AG08395 (cell line): ENCODE measurements around the gene GLDC.
"Not testable (repeated sequence)": the region's sequence is repeated elsewhere in the genome, so short reads cannot be mapped to it uniquely, and the experiment has no call there.

ENCODE experiments used
- DNase-seq: peaks from one replicate; pipeline ENCODE4 v3.0.0; 2012; ENCODE audit warnings: mixed read lengths, low spot score

The GLDC gene

DNA sequence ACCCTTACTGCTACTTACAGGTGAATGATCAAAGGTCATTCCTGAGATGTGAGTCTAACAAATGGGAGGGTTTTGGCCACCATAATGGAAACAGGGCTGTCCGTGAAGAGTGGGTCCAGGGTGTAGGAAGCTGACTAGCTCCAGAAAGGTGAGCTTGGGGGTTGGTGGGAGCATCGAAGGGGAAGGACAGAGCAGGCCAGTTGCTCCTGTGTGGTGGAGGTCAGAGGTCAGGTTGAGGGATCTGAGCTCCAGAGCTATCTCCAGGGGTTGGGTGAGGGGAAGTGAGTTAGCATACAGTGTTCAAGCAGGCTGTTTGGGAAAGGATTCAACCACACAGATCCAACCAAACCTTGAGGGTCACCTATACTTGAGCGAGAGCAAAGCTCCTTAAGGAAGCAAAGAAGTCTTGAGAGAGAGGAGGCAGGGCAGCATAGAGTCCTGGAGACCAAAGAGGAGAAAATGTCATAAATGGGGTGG lies 18.7 kb upstream of the GLDC start:
- DNase-seq: no peak

- no peak for DNase-seq
These were observed 15.0 kb upstream of the GLDC start for GRCh38 chr9:6660512-6660911.

- DNase-seq: no peak
These were observed 13.3 kb upstream of the GLDC start for GRCh38 chr9:6658628-6659353.

- no peak for DNase-seq
These were observed 11.2 kb upstream of the GLDC start for GRCh38 chr9:6656614-6657300.

DNA sequence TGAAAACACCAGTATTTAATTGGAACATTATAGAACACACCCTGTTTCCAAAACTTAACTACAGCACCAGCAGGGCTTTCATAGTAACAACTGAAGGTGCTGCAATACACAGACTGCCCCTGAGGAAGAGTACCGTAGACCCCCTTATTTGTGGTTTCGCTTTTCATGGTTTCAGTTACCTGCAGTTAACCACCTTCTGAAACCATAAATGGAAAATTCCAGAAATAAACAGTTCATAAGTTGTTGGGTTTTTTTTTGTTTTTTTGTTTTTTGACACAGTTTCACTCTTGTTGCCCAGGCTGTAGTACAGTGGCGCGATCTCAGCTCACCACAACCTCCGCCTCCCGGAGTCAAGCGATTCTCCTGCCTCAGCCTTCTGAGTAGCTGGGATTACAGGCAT lies 9.5 kb upstream of the GLDC start:
- DNase-seq: no peak

DNA sequence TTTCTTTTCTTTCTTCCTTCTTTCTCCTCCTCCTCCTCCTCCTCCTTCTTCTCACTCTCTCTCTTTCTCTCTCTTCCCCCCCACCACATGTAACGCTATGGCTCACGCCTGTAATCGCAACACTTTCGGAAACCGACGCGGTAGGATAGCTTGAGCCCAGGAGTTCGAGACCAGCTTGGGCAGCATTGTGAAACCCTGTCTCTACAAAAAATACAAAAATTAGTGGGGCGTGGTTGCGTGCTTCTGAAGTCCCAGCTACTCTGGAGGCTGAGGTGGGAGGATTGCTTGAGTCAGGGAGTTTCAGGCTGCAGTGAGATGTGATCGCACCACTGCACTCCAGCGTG lies 736 bp upstream of the GLDC start:
- DNase-seq: no peak

- not testable (repeated sequence) for DNase-seq
These were observed 499 bp downstream of the GLDC start for GRCh38 chr9:6645105-6645354.

DNA sequence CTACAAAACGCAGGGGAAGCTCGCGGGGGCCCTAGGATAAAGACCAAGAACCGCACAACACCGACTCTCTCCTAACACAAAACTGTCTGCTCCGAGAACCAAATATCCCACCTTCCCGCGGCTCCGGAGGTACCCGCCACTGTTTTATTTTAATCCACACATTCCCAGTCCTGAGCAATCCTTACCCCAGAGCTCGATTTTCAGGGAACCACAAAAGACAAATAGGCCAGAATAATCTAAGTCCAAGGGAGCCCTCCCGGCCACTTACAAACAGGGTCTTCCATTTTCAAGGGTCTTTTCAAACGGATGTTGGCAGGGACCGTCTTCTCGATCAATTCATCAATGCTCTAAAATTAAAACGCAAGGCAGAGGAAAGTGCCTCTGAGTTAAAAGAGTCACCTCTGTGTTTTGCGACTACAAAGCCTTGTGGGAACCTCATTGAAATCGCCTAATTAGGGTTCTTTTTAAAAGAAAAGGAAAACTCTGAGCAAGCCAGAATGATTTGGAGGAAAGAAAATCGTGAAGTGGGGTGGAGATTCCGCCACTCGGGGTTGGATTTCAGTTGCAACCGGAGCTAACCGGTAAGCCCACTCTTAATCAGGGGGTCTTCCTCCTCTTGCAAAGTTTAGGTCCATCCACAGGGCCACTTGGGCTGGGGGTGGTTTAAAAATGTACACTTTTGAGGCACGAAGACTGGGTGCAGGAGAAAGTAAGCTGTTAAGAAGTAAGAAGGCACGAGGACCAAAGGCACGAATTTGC lies 1.0 kb downstream of the GLDC start:
- no peak for DNase-seq

- no peak for DNase-seq
These were observed 3.6 kb downstream of the GLDC start for GRCh38 chr9:6641961-6642360.

GRCh38 chr9:6641561-6641960 lies 4.0 kb downstream of the GLDC start:
- no peak for DNase-seq

- DNase-seq: no peak
These were observed 4.5 kb downstream of the GLDC start for GRCh38 chr9:6641056-6641455.

DNA sequence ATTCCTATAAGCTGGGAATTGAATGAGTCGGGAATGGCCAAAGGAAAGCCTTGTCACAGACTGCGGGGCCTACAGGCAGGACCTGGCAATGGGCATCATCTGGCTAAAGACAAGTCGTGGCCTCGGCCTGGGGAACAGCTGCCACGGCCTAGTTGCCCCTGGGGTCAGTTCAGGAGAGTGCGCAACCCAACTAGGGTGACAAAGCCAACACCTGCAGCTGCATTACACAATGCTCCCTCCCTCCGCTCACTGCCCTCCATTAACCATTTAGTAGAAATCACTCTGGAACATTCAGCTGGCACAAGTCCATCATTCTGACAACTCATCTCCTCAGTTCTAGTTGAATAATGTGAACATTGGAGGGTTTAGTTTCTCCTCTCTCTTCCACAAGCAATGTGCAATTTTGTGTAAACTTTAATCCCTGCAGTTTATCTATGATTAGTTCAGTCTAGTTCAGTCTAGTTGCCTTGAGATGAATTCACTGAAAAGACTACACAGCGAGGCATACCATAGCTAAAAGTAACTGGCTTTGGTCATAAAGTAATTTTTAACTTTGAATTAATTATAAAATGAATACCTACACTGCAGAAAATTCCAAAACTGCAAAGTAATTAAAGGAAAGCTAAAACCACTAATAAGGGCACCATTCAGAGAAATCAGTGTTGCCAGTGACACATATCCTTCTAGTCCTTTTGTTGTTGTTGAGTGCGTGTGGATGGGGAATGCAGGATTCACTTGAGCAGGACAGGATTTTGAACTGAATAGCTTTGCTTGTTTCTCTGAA lies 5.1 kb downstream of the GLDC start:
- no peak for DNase-seq

DNA sequence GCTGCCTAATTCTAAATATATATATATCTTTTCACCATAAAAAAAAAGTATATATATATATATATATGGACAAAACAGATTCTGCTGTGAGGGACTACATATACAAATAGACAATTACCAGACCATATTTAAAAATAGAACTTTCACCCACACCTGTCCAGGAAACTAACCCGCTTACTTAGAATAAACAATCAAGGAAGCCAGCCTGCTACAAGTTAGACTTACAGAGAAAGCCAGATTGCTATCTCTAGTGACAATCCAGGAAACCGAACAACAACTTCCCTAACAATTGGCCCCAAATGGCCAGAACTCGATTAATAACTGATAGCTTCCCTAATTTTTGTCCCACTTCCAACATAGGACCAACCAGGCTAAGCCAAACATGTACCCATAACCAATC lies 5.9 kb downstream of the GLDC start:
- DNase-seq: no peak

DNA sequence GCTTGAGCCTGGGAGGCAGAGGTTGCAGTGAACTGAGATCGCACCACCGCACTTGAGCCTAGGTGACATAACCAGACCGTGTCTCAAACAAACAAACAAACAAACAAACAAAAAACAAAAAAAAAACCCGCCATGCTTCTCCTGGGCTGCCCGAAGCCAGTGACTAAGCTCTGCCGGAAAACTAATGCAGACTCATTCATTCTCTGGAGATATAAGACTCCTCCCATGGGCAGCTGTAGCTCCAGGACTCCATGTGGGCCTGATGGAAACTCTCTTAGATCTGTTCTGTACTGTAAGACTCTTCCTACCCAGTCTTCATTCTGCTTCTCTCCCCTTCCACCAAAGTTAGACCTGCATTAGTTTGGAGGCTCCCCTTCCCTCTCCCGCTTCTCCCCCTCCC lies 11.1 kb downstream of the GLDC start:
- DNase-seq: no peak

DNA sequence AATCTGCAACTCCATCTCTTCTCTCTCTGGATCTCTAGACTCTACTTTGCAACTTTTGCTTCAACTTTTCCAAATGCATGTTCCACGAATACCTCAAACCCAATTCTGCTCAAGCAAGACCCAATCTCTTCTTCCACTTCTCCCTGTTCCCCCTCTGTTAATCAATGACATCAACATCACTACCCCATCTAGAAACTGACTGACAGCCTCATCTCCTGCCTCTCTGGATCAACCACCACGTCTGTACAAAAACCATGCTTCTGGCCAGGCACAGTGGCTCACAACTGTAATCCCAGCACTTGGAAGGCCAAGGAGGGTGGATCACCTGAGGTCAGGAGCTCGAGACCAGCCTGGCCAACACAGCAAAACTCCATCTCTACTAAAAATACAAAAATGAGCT lies 12.2 kb downstream of the GLDC start:
- no peak for DNase-seq

DNA sequence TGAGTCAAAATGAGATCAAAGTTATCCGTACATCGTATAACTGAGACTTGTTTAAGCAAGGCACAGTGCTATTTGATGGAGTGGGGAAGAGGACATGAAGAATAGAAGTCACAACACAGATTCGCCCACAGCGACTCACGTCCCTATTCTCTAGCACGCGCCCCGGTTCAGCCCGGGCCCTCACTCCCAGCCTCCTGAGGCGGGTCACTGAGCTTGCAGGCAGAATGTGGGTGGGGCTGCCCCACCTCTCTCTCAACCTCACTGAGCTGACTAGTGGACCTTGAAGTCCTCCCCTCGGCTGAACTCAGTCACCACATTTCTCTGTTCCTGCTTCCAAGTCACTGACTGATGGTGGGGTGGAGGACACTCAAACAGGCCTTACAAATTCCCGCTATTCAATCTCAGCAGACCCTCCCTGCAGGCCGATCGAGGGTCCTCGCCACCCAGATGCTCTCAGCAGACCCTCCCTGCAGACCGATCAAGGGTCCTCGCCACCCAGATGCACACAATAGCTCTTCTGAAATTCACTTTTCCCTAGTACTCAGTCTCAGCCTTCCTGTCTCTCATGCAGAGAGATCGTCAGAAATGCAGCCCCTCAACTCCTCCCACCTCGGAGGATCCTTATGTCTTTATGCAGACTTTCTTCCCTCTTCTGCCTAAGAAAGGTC lies 12.9 kb downstream of the GLDC start:
- no peak for DNase-seq

DNA sequence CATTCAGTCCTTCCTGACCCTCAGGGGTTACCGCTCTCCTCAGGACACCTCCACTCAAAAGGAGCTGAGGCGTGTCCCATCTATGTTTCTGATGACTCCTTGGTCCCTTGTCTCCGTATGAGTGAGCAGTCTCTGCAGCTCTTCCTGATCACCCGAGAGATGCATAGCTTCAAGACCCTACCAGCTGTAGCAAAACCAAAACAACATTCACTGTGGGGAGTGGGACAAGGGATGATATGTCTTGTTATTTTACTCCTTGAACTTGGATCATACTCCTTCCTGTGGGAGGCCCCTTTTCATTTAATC lies 14.4 kb downstream of the GLDC start:
- no peak for DNase-seq

DNA sequence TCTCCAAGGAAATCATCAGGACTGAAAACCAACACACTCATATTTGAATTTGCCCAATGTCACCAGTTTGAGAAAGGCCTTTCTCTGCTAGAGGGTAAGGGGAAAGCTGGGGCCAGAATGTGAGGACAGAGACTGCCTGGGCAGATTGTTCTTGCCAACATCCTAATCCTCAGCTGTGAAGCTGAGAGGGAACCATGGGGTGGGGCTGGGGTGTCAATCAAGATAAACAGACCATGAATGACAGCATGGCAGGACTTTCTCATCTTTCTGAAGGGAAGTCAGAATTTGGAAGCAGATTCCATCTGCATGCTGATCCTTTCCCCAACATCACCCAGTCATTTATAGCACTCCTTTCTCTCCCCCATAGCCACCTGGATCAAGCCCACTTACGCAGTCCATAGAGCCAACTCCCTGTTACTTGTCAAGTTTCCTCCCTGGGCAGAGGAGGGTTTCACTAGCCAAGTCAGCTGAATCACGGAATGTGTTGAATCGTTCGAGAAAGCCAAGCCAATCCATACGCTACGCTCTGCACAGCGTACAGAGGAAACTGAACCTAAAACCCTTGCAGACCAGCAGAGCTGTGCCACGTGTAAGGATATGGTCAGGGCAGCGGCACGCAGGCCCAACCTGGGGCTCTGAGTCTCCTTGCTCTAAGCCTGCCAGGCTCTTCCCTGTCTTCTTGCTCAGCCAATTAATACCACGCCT lies 14.9 kb downstream of the GLDC start:
- DNase-seq: no peak

DNA sequence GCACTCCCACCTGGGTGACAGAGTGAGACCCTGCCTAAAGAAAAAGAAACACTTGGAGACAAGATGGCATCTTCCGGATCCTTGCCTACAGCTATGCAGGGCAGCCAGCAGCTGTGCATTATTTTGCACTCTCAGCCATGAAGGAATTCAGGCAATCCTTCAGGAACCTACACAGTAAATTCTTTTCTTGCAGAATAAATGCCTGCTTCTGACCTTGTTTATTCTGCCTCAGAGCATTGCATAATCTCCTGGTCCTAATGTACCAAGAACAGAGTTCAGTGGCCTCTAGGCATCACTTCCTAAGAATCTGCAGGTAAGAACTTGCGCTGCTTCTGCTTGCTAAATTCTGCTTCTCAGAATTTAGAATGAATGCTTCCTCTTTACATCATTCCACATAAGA lies 16.8 kb downstream of the GLDC start:
- no peak for DNase-seq

DNA sequence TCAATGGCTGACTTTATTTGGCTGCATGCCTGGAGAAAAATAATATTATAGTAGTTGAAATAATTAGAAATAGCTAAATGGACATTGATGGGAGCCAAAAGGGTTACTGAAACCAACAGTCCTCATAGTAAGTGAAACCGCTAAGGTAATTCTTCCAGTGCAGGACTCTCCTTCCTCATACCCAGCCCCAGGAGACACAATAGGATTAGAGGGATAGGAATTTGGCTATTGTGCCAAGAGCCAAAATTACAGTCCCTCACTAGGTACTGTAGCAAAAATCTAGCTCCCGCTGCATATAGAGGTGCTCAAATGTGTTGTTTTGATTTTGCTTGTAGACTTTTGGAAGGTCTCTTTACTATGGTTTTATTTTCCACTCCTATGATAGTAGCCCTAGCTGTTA lies 20.2 kb downstream of the GLDC start:
- no peak for DNase-seq

DNA sequence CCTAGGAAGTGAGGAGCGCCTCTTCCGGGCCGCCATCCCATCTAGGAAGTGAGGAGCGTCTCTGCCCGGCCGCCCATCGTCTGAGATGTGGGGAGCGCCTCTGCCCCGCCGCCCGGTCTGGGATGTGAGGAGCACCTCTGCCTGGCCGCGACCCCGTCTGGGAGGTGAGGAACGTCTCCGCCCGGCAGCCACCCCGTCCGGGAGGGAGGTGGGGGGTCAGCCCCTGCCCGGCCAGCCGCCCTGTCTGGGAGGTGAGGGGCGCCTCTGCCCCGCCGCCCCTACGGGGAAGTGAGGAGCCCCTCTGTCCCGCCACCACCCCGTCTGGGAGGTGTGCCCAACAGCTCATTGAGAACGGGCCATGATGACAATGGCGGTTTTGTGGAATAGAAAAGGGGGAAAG lies 22.7 kb downstream of the GLDC start:
- DNase-seq: not testable (repeated sequence)

- DNase-seq: no peak
These were observed 24.7 kb downstream of the GLDC start for GRCh38 chr9:6620796-6621195.
